A673 (cell line): ENCODE results near the gene FIP1L1.

ENCODE experiments used
- EZH2 ChIP-seq: fragments of 200-600 bp; sonication (generic); IDR thresholded peaks from 2 replicates; pipeline ENCODE4 v1.6.1; 2017; ENCODE audit warnings: borderline replicate concordance, low read depth, mild to moderate bottlenecking, mixed read lengths, antibody characterized with exemption, low read length; ENCODE audit not compliant: poor library complexity, severe bottlenecking
- TF ChIP-seq, protein P1 (sequence below): fragments of 300-800, 200-600 bp; sonication (generic); conservative IDR thresholded peaks from 2 replicates; pipeline ENCODE4 v1.5.1; 2017; ENCODE audit warnings: low read depth, mild to moderate bottlenecking, antibody characterized with exemption, low read length, moderate library complexity, mixed read lengths

DNA sequence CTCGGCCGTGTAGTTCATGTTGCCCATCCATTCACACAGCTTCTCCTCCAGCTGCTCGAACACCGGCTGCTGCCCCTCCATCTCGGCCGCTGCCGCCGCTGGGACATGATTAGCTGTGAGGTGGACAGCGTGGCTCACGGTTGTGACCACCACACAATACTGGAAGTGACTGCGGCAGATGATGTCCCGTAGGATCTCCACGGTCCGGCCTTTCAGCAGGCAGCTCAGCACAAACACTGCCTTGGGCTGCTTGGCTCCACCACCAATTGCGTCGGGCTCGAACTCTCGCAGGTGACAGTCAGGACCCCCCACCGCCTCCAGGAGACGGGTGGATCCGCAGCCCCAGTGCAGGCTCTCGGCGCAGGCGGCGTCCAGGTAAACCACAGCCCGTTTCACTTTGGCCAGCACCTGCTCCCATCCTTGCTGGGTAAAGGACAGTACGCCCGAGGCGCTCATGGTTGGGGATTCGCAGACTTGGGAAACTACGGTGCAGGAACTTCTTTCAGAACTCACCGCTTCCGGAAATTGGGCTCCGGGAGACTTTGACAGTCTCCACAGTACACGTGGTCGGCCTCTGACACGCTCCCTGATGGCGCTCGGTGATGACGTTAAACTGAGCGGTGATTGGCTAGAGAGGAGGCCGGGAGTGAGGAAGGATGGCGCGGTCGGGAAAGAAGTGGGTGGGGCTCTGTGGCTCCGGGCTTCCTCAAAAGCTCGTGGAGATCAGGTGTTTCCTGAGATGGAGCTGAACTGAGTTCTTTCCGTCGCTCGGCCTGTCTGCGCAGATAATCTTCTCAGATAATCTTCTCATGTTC, 11.7 kb upstream of the FIP1L1 start, which contains the start of gene SCFD2:
- TF ChIP-seq, protein P1, sequence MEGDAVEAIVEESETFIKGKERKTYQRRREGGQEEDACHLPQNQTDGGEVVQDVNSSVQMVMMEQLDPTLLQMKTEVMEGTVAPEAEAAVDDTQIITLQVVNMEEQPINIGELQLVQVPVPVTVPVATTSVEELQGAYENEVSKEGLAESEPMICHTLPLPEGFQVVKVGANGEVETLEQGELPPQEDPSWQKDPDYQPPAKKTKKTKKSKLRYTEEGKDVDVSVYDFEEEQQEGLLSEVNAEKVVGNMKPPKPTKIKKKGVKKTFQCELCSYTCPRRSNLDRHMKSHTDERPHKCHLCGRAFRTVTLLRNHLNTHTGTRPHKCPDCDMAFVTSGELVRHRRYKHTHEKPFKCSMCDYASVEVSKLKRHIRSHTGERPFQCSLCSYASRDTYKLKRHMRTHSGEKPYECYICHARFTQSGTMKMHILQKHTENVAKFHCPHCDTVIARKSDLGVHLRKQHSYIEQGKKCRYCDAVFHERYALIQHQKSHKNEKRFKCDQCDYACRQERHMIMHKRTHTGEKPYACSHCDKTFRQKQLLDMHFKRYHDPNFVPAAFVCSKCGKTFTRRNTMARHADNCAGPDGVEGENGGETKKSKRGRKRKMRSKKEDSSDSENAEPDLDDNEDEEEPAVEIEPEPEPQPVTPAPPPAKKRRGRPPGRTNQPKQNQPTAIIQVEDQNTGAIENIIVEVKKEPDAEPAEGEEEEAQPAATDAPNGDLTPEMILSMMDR: no peak
- no peak for TF ChIP-seq EZH2
